HepG2 (cell line): ENCODE results near the gene CCT5. TPM values are rescaled to one million over a fixed set of nuclear protein-coding genes. Genes with fewer than 3 reads are reported as not detected.

ENCODE experiments used
- ATAD3A ChIP-seq: sonication (generic); formaldehyde crosslinking; IDR thresholded peaks from 2 replicates; pipeline ENCODE4 v1.4.0; 2020; ENCODE audit warnings: missing genetic modification reagents
- ATF4 ChIP-seq, 2 experiments: fragments of 450-650 bp in 1 of 2; sonication (generic) in 1 of 2; formaldehyde crosslinking; IDR thresholded peaks; 2 replicates each; pipeline versions ENCODE4 v1.5.0 to v1.8.0; 2020 to 2022; ENCODE audit warnings: mild to moderate bottlenecking in 1 of 2, missing genetic modification reagents in 1 of 2
- ETS1 ChIP-seq: sonication (generic); formaldehyde crosslinking; IDR thresholded peaks from 2 replicates; pipeline ENCODE4 v1.4.0; 2020; ENCODE audit warnings: missing genetic modification reagents
- HNF1A ChIP-seq, 2 experiments: sonication (generic) in 1 of 2; formaldehyde crosslinking in 1 of 2; IDR thresholded peaks; 2 replicates each; pipeline versions ENCODE4 v1.4.0 to v1.6.1; 2016 to 2020; ENCODE audit warnings: borderline replicate concordance in 1 of 2, low read depth in 1 of 2, mild to moderate bottlenecking in 1 of 2, missing genetic modification reagents in 1 of 2
- KAT8 ChIP-seq: IDR thresholded peaks from 2 replicates; pipeline ENCODE4 v1.6.1; 2016; ENCODE audit warnings: missing genetic modification reagents, missing compliant biosample characterization
- MEIS1 ChIP-seq: sonication (generic); formaldehyde crosslinking; IDR thresholded peaks from 2 replicates; pipeline ENCODE4 v1.9.0; 2021; ENCODE audit warnings: mild to moderate bottlenecking, missing genetic modification reagents, moderate library complexity, borderline replicate concordance
- POGZ ChIP-seq: sonication (generic); formaldehyde crosslinking; IDR thresholded peaks from 2 replicates; pipeline ENCODE4 v1.4.0; 2020; ENCODE audit warnings: mild to moderate bottlenecking, missing genetic modification reagents
- PRDM15 ChIP-seq: sonication (generic); formaldehyde crosslinking; IDR thresholded peaks from 2 replicates; pipeline ENCODE4 v1.4.0; 2020; ENCODE audit warnings: missing genetic modification reagents
- SMARCC2 ChIP-seq: fragments of 450-650 bp; IDR thresholded peaks from 2 replicates; pipeline ENCODE4 v1.6.1; 2017; ENCODE audit warnings: antibody characterized with exemption, mild to moderate bottlenecking
- SSRP1 ChIP-seq: IDR thresholded peaks from 2 replicates; pipeline ENCODE4 v1.6.1; 2016; ENCODE audit warnings: control low read depth
- TARDBP ChIP-seq: sonication (generic); formaldehyde crosslinking; IDR thresholded peaks from 2 replicates; pipeline ENCODE4 v1.8.0; 2022; ENCODE audit warnings: mild to moderate bottlenecking, missing genetic modification reagents
- U2AF1 ChIP-seq: fragments of 200-400 bp; formaldehyde crosslinking; optimal IDR thresholded peaks from 2 replicates; pipeline ENCODE3; 2017; ENCODE audit warnings: mild to moderate bottlenecking, low read depth, low read length
- XBP1 ChIP-seq: sonication (generic); formaldehyde crosslinking; IDR thresholded peaks from 2 replicates; pipeline ENCODE4 v1.5.0; 2020; ENCODE audit warnings: missing genetic modification reagents
- ZBTB21 ChIP-seq: sonication (generic); formaldehyde crosslinking; IDR thresholded peaks from 2 replicates; pipeline ENCODE4 v1.4.0; 2020; ENCODE audit warnings: missing genetic modification reagents
- ZFAT ChIP-seq: sonication (generic); formaldehyde crosslinking; conservative IDR thresholded peaks from 2 replicates; pipeline ENCODE4 v1.8.1; 2023; ENCODE audit warnings: missing genetic modification reagents, inconsistent platforms
- ZNF432 ChIP-seq: sonication (generic); formaldehyde crosslinking; IDR thresholded peaks from 2 replicates; pipeline ENCODE4 v1.5.0; 2020; ENCODE audit warnings: missing genetic modification reagents, mild to moderate bottlenecking, borderline replicate concordance
- ZNF740 ChIP-seq: sonication (generic); formaldehyde crosslinking; IDR thresholded peaks from 2 replicates; pipeline ENCODE4 v1.4.0; 2020; ENCODE audit warnings: missing genetic modification reagents
- ZNF768 ChIP-seq: sonication (generic); formaldehyde crosslinking; IDR thresholded peaks from 2 replicates; pipeline ENCODE4 v1.4.0; 2020; ENCODE audit warnings: missing genetic modification reagents
- polyA plus RNA-seq, 8 experiments: library from polyadenylated mRNA; depleted of rRNA in 3 of 8; stranded (reverse) in 7 of 8; unstranded in 1 of 8; fragments of >200 nt; fragmentation: Illumina TruSeq in 4 of 8; extraction: Trizol in 4 of 8; gene quantifications; 2 replicates each; pipeline versions ENCODE4 v1.2.1 to v1.2.3, GENCODE V29; 2011 to 2016; ENCODE audit warnings: low read depth in 4 of 8, missing spikeins in 1 of 8, mixed read lengths in 1 of 8; ENCODE audit not compliant: insufficient read depth in 1 of 8
- total RNA-seq, 5 experiments: library from RNA; depleted of rRNA; stranded (reverse); fragments of >200 nt; fragmentation: Illumina TruSeq; extraction: Trizol; gene quantifications; 2 replicates each; pipeline ENCODE4 v1.2.3, GENCODE V29; 2016; ENCODE audit warnings: low read depth in 1 of 5

Gene CCT5
- total and polyA plus RNA-seq, 2 of the 13 experiments (the other 11 are each of a cell fraction or from before 2014, with no cell fraction given), result 319 to 708 TPM

GRCh38 chr5:10307206-10308148 lies 57.4 kb downstream of the CCT5 start, which contains the start of gene CMBL (continued):
- 0 out of 4 replicates have a peak, but pooled peaks of 1 of the 2 experiments have one; percentile 13 for TF ChIP-seq ATF4 (CRISPR knock-in tag; IDR thresholded peaks at IDR 0.05)
- no peak for TF ChIP-seq ZFAT (CRISPR knock-in tag)
- no peak for TF ChIP-seq MEIS1 (CRISPR knock-in tag)
- TF ChIP-seq SSRP1 (CRISPR knock-in tag), result peak; percentile 51; the same call in 1 of the 2 replicates
- no peak for TF ChIP-seq ETS1 (CRISPR knock-in tag)
- TF ChIP-seq TARDBP (CRISPR knock-in tag), result no peak
- TF ChIP-seq KAT8 (CRISPR knock-in tag), result peak; percentile 33; the same call in 1 of the 2 replicates
- TF ChIP-seq ATAD3A, result no peak
- TF ChIP-seq POGZ, result 0 out of 2 replicates have a peak, but pooled peaks have one; percentile 20
- no peak for TF ChIP-seq U2AF1
- TF ChIP-seq HNF1A (IDR thresholded peaks at IDR 0.05; ENCODE audit: low read depth), result no peak
- no peak for TF ChIP-seq HNF1A (CRISPR knock-in tag; IDR thresholded peaks at IDR 0.05; ENCODE audit: borderline replicate concordance)
- TF ChIP-seq ZNF768 (CRISPR knock-in tag), result peak; percentile 80; the same call in 1 of the 2 replicates
- TF ChIP-seq PRDM15 (CRISPR knock-in tag), result no peak
- no peak for TF ChIP-seq XBP1
- no peak for TF ChIP-seq ZBTB21
- TF ChIP-seq ZNF432 (CRISPR knock-in tag), result no peak
- no peak for TF ChIP-seq ZNF740 (CRISPR knock-in tag)
- TF ChIP-seq SMARCC2, result no peak
